Measurements from ENCODE around the gene MRPS27.

The MRPS27 gene

GRCh38 chr5:72194846-72195245 is 125.2 kb downstream of the MRPS27 start:
- Histone ChIP-seq H3K9me3 (no peaks in the 10 kb centered on the region), H3K27ac (no peak overlapping the region), H3K4me3 (ENCODE audit: low read depth in 1 of 2, low read length in 1 of 2) (no peak overlapping the region), H3K4me1 (ENCODE audit: control insufficient read depth in 1 of 2, insufficient read depth in 1 of 2, low read depth in 1 of 2, low read length in 1 of 2) (no peaks in the 10 kb centered on the region), H3K27me3 (peaks cover 40% of the 10 kb centered on the region), H3K36me3 (no peaks in the 10 kb centered on the region)
- TF ChIP-seq CTCF (IDR thresholded peaks at IDR 0.05) = no peak

- TF ChIP-seq CTCF (IDR thresholded peaks at IDR 0.05) = no peak
- Histone ChIP-seq H3K4me1 (ENCODE audit: control insufficient read depth in 1 of 2, insufficient read depth in 1 of 2, low read depth in 1 of 2, low read length in 1 of 2) (no peaks in the 10 kb centered on the region), H3K27me3 (peaks cover 48% of the 10 kb centered on the region), H3K4me3 (ENCODE audit: low read depth in 1 of 2, low read length in 1 of 2) (no peak overlapping the region), H3K27ac (no peak overlapping the region), H3K9me3 (no peaks in the 10 kb centered on the region), H3K36me3 (no peaks in the 10 kb centered on the region)
These were observed 128.6 kb downstream of the MRPS27 start for GRCh38 chr5:72191404-72191803.

- Histone ChIP-seq H3K27ac (no peak overlapping the region), H3K27me3 (peaks cover 48% of the 10 kb centered on the region), H3K4me1 (ENCODE audit: control insufficient read depth in 1 of 2, insufficient read depth in 1 of 2, low read depth in 1 of 2, low read length in 1 of 2) (no peaks in the 10 kb centered on the region), H3K36me3 (no peaks in the 10 kb centered on the region), H3K4me3 (ENCODE audit: low read depth in 1 of 2, low read length in 1 of 2) (no peak overlapping the region), H3K9me3 (no peaks in the 10 kb centered on the region)
- no peak for TF ChIP-seq CTCF (IDR thresholded peaks at IDR 0.05)
These were observed 130.9 kb downstream of the MRPS27 start for GRCh38 chr5:72189146-72189545.

- no peaks in the 10 kb centered on the region for H3K4me1 ChIP-seq (ENCODE audit: control insufficient read depth in 1 of 2, insufficient read depth in 1 of 2, low read depth in 1 of 2, low read length in 1 of 2)
- H3K27me3 ChIP-seq = peaks cover 48% of the 10 kb centered on the region
- H3K4me3 ChIP-seq (ENCODE audit: low read depth in 1 of 2, low read length in 1 of 2) = no peak overlapping the region
- no peak for TF ChIP-seq CTCF (IDR thresholded peaks at IDR 0.05)
- no peaks in the 10 kb centered on the region for H3K9me3 ChIP-seq
- no peak overlapping the region for H3K27ac ChIP-seq
- H3K36me3 ChIP-seq = no peaks in the 10 kb centered on the region
These were observed 131.9 kb downstream of the MRPS27 start for GRCh38 chr5:72188166-72188565.

GRCh38 chr5:72187388-72188075 is 132.5 kb downstream of the MRPS27 start:
- peaks cover 52% of the 10 kb centered on the region for H3K27me3 ChIP-seq
- no peaks in the 10 kb centered on the region for H3K4me1 ChIP-seq (ENCODE audit: control insufficient read depth in 1 of 2, insufficient read depth in 1 of 2, low read depth in 1 of 2, low read length in 1 of 2)
- H3K4me3 ChIP-seq (ENCODE audit: low read depth in 1 of 2, low read length in 1 of 2) = no peak overlapping the region
- no peak overlapping the region for H3K27ac ChIP-seq
- no peak for TF ChIP-seq CTCF (IDR thresholded peaks at IDR 0.05)
- no peaks in the 10 kb centered on the region for H3K9me3 ChIP-seq
- H3K36me3 ChIP-seq = no peaks in the 10 kb centered on the region
